Thoracic aorta (tissue), 2 donors: Measurements from ENCODE around the gene SSH3. TPM values are rescaled to one million over a fixed set of nuclear protein-coding genes. Genes with fewer than 3 reads are reported as not detected.

ENCODE experiments used
- ATAC-seq: fragments of 150-250 bp; one replicate; pipeline ENCODE4 v1.8.0; 2017; ENCODE audit warnings: low read depth; ENCODE audit not compliant: insufficient number of reproducible peaks, low FRiP score
- DNase-seq: peaks from one replicate; pipeline ENCODE4 v3.0.0-alpha.2; 2020; ENCODE audit warnings: low spot score
- H3K27ac ChIP-seq, 2 donors: fragments of 200-600 bp; sonication (generic); 1 replicate in 1 of 2; 2 replicates in 1 of 2; pipeline ENCODE4 v1.5.1; 2016; ENCODE audit warnings: mild to moderate bottlenecking in 2 of 2, moderate library complexity in 2 of 2
- H3K27me3 ChIP-seq: fragments of 200-600 bp; sonication (generic); replicated peaks from 2 replicates; pipeline ENCODE4 v1.6.0; 2016; ENCODE audit warnings: mild to moderate bottlenecking; ENCODE audit not compliant: insufficient read depth
- H3K36me3 ChIP-seq: fragments of 200-600 bp; sonication (generic); one replicate; pipeline ENCODE4 v1.5.1; 2016
- H3K4me1 ChIP-seq, 2 donors: fragments of 200-600 bp; sonication (generic); 1 replicate in 1 of 2; 2 replicates in 1 of 2; pipeline versions ENCODE4 v1.5.1 to v1.6.0; 2016; ENCODE audit warnings: low read depth in 2 of 2, mild to moderate bottlenecking in 1 of 2; ENCODE audit not compliant: control insufficient read depth in 1 of 2
- H3K4me3 ChIP-seq: fragments of 200-600 bp; sonication (generic); 2 replicates; pipeline ENCODE4 v1.5.1; 2016; ENCODE audit warnings: mild to moderate bottlenecking
- H3K9me3 ChIP-seq: fragments of 200-600 bp; sonication (generic); 2 replicates; pipeline ENCODE4 v1.5.1; 2016
- total RNA-seq, 2 donors: library from RNA; depleted of rRNA; stranded (reverse); fragments of >200 nt; gene quantifications; one replicate each; pipeline versions ENCODE4 v1.1.0 to v1.2.3, GENCODE V29; 2016
- TF ChIP-seq, protein P1 (sequence below): fragments of 200-600 bp; sonication (generic); IDR thresholded peaks from one replicate; pipeline ENCODE4 v1.5.1; 2019; ENCODE audit warnings: antibody characterized with exemption

Gene SSH3
- total RNA-seq, 2 donors from 2014 or later, result 39.4 to 59.0 TPM

DNA sequence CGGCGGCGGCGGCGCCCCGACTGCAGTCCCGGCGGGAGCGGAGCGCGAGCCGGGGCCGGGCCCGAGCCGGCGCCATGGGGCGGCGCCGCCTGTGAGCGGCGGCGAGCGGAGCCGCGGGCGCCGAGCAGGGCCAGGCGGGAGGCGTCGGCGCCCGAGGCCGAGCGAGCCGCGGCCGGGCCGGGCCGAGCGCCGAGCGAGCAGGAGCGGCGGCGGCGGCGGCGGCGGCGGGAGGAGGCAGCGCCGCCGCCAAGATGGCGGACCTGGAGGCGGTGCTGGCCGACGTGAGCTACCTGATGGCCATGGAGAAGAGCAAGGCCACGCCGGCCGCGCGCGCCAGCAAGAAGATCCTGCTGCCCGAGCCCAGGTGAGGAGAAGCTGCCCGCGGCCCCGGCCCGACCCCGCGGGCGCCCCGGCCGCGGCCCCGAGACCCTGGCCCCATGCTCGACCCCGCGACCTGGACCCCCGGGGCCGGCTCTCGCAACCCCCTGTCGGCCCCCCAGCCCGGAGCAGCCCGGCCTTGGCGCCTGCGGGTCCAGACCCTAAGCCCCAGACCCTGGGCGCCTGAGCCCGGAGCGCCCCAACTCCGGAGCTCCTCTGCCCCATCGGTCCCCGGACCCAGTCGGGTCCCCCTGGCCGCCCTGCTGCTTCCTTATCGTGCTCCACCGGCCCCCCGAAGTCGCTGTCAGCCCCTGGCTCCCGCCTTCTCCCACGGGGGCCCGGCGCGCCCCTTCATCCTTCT, 36.7 kb upstream of the SSH3 start, which contains the start of gene GRK2:
Gene GRK2 (plus strand): TSS at position 25 of the 739 bp plus-strand sequence. CDS start 227 bp downstream, at position 252.
- no peaks in the 10 kb centered on the region for H3K27me3 ChIP-seq
- peaks cover 45 to 77% of the 10 kb centered on the region in 2 donors for H3K4me1 ChIP-seq
- peak within 1 kb of the TSS; percentile 72 to 76 for H3K27ac ChIP-seq
- DNase-seq (no peak), ATAC-seq (peak; percentile 0)
- peak within 1 kb of the TSS; percentile 90 for H3K4me3 ChIP-seq
- H3K36me3 ChIP-seq, result no peaks in the 10 kb centered on the region
- TF ChIP-seq, protein P1, sequence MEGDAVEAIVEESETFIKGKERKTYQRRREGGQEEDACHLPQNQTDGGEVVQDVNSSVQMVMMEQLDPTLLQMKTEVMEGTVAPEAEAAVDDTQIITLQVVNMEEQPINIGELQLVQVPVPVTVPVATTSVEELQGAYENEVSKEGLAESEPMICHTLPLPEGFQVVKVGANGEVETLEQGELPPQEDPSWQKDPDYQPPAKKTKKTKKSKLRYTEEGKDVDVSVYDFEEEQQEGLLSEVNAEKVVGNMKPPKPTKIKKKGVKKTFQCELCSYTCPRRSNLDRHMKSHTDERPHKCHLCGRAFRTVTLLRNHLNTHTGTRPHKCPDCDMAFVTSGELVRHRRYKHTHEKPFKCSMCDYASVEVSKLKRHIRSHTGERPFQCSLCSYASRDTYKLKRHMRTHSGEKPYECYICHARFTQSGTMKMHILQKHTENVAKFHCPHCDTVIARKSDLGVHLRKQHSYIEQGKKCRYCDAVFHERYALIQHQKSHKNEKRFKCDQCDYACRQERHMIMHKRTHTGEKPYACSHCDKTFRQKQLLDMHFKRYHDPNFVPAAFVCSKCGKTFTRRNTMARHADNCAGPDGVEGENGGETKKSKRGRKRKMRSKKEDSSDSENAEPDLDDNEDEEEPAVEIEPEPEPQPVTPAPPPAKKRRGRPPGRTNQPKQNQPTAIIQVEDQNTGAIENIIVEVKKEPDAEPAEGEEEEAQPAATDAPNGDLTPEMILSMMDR, result no peak
- H3K9me3 ChIP-seq, result no peaks in the 10 kb centered on the region

DNA sequence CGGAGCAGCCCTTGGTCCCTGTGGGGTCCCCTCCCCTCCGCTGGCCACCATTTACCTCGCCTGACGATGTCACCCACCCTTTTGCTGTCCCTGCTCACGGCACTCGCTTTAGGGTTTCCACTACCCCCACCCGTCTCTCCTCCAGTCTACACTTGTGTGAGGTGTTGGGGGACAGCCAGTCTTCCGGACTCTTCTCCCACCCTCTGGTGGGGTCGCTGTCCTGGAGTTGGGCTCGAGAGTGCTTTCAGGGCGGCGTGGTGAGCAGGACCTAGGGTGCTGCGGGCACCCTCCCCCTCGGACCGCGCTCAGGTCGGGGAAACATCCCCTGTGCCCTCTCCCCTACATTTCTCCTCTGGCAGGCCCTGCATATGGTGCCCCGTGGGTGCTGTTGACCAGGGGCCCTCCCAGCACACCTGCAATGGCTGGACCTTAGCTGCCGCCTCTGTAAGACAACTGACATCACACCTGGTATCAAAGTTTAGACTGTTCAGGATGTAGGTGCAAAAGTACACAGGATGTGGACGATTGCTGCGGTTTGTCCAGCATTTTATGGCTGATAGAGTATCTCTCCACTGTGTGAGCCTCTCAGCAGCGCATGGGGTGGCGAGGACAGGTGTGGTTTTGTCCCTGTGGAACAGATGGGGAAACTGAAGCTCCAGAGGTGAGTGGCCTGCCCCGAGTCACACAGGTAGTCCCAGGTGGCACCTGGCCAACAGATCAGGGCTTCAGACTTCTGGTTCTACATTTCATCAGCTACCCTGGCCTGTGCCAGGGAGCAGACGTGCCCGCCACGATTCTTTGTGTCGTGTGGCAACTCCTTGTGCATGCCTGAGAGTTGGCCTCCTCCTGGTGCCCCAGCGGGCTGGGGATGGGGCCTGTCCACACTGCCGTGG, 35.9 kb upstream of the SSH3 start:
- Histone ChIP-seq H3K27ac (peak overlapping the region; percentile 69 to 76), H3K4me1 (peaks cover 52 to 77% of the 10 kb centered on the region in 2 donors), H3K4me3 (peak overlapping the region; percentile 90), H3K9me3 (no peaks in the 10 kb centered on the region), H3K36me3 (no peaks in the 10 kb centered on the region), H3K27me3 (no peaks in the 10 kb centered on the region)
- TF ChIP-seq, protein P1, result no peak
- DNase-seq (no peak), ATAC-seq (no peak)

DNA sequence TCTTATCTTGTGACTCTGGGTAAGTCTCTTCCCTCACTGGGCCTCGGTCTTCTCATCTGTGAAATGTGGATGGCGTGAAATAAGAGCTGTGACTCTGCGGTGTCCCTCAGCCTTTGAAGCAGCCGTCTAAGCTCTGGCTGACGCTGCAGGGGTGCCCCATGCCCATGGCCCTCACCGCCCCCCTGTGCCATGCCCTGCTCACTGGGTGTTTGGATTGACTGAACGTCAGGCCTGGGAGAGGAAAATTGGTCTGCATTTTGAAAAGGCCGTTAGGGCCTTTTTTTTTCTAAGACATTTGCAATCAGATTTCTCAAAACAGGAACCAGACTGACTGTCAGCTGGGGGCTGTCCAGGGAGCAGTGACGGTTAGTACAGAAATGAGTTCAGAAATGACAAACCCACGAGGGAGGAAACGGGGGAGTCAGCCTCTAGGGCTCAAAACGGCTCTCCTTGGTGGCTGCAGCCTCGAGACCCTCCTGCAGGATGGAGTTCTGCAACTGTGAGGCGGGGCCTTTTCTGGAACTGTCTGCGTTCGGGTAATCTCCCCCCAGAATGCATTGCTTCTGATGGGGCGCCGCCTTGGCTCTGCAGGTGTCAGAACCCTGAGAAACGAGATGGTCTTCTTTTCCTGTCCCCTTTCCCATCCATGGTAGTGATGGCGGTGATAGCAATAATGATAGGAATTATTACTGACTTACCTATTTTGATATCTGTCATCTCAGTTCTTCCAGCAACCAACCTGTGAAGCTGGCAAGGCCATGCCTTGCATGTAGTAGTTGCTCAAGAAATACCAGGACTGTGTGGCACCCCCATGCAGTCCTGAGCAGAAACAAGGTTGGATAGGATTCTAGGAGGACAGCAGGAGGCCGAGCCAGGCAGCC, 35.0 kb upstream of the SSH3 start:
- TF ChIP-seq, protein P1, result no peak
- ATAC-seq, result no peak
- H3K4me1 ChIP-seq, result peaks cover 55 to 77% of the 10 kb centered on the region in 2 donors
- H3K27ac ChIP-seq, result peak overlapping the region; percentile 69 to 76
- H3K27me3 ChIP-seq, result no peaks in the 10 kb centered on the region
- no peak for DNase-seq
- peak overlapping the region; percentile 90 for H3K4me3 ChIP-seq
- no peaks in the 10 kb centered on the region for H3K9me3 ChIP-seq
- H3K36me3 ChIP-seq, result no peaks in the 10 kb centered on the region

- no peak for DNase-seq
- Histone ChIP-seq H3K4me3 (peak overlapping the region; percentile 90), H3K27ac (peak overlapping the region; percentile 56 to 74), H3K4me1 (peaks cover 61 to 78% of the 10 kb centered on the region in 2 donors), H3K36me3 (no peaks in the 10 kb centered on the region), H3K9me3 (no peaks in the 10 kb centered on the region), H3K27me3 (no peaks in the 10 kb centered on the region)
- TF ChIP-seq, protein P1, result no peak
- no peak for ATAC-seq
These were observed 34.4 kb upstream of the SSH3 start for GRCh38 chr11:67268962-67269268.
